PC-3 (cell line): ENCODE data around the gene TOP2A. TPM values are rescaled to one million over a fixed set of nuclear protein-coding genes. Genes with fewer than 3 reads are reported as not detected.

Experiments
- ATAC-seq: fragments of 200-7000 bp; cut with Tn5 transposase; 2 replicates; pipeline ENCODE4 v1.9.1; 2020; ENCODE audit warnings: mild to moderate bottlenecking, moderate library complexity
- BruUV-seq: library from RNA; stranded (reverse); fragments of 400-500 nt; replicated peaks from 2 replicates; lab custom pipeline; 2021; lab: Mats Ljungman, UMichigan
- CTCF ChIA-PET: fragments of 300-600 bp; sonication (Branson Sonifier 250); formaldehyde crosslinking; loops from one replicate; lab custom pipeline; 2022; ENCODE audit warnings: antibody characterized with exemption; lab: Charles Lee
- POLR2A ChIA-PET: fragments of 300-600 bp; sonication (Branson Sonifier 250); formaldehyde crosslinking; loops from one replicate; lab custom pipeline; 2022; ENCODE audit warnings: antibody characterized with exemption; ENCODE audit not compliant: unreplicated experiment; lab: Charles Lee
- DNase-seq: peaks from one replicate; pipeline ENCODE4 v3.0.0-alpha.2; 2015
- H2AFZ ChIP-seq: fragments of 300-600 bp; sonication (generic); 2 replicates; pipeline ENCODE4 v1.6.0; 2016; ENCODE audit warnings: antibody characterized with exemption, low read length
- H3F3A ChIP-seq: fragments of 300-600 bp; sonication (generic); one replicate; pipeline ENCODE4 v1.6.0; 2017; ENCODE audit warnings: antibody characterized with exemption, low read length, control low read depth, mild to moderate bottlenecking; ENCODE audit not compliant: unreplicated experiment
- H3K27ac ChIP-seq: fragments of 300-600 bp; sonication (generic); 2 replicates; pipeline ENCODE4 v1.5.1; 2016; ENCODE audit warnings: mild to moderate bottlenecking, low read length
- H3K27me3 ChIP-seq: fragments of 300-600 bp; sonication (generic); 2 replicates; pipeline ENCODE4 v1.6.1; 2016; ENCODE audit warnings: low read length, mixed read lengths
- H3K36me3 ChIP-seq: fragments of 300-600 bp; sonication (generic); 2 replicates; pipeline ENCODE4 v1.6.1; 2016; ENCODE audit warnings: low read depth, mixed run types, low read length, mixed read lengths
- H3K4me1 ChIP-seq: fragments of 300-600 bp; sonication (generic); 2 replicates; pipeline ENCODE4 v1.5.1; 2016; ENCODE audit warnings: low read length; ENCODE audit not compliant: insufficient read depth
- H3K4me2 ChIP-seq: fragments of 300-600 bp; sonication (generic); 2 replicates; pipeline ENCODE4 v1.6.0; 2016; ENCODE audit warnings: low read length
- H3K4me3 ChIP-seq: fragments of 300-600 bp; sonication (generic); 2 replicates; pipeline ENCODE4 v1.5.1; 2016; ENCODE audit warnings: mild to moderate bottlenecking, low read length, mixed read lengths
- H3K79me2 ChIP-seq: fragments of 300-600 bp; sonication (generic); 2 replicates; pipeline ENCODE4 v1.6.1; 2017; ENCODE audit warnings: low read length, mixed read lengths
- H3K9ac ChIP-seq: fragments of 300-600 bp; sonication (generic); 2 replicates; pipeline ENCODE4 v1.6.0; 2016; ENCODE audit warnings: mild to moderate bottlenecking, low read length
- H3K9me2 ChIP-seq: fragments of 300-600 bp; sonication (generic); replicated peaks from 2 replicates; pipeline ENCODE4 v1.6.1; 2016; ENCODE audit warnings: mixed run types, low read length, mixed read lengths
- H3K9me3 ChIP-seq: fragments of 300-600 bp; sonication (generic); 2 replicates; pipeline ENCODE4 v1.6.1; 2016; ENCODE audit warnings: low read length, mixed read lengths
- H4K20me1 ChIP-seq: fragments of 300-600 bp; sonication (generic); 2 replicates; pipeline ENCODE4 v1.6.1; 2016; ENCODE audit warnings: low read length, mixed read lengths
- CTCF ChIP-seq: fragments of 300-600 bp; sonication (generic); conservative IDR thresholded peaks from 2 replicates; pipeline ENCODE4 v1.5.1; 2017; ENCODE audit warnings: antibody characterized with exemption, low read depth, mild to moderate bottlenecking, low read length
- EZH2 ChIP-seq: fragments of 300-600 bp; sonication (generic); IDR thresholded peaks from one replicate; pipeline ENCODE4 v1.6.1; 2017; ENCODE audit warnings: antibody characterized with exemption, mild to moderate bottlenecking, low read length; ENCODE audit not compliant: unreplicated experiment
- EZH2phosphoT487 ChIP-seq: fragments of 300-600 bp; sonication (generic); IDR thresholded peaks from 2 replicates; pipeline ENCODE4 v1.6.1; 2018; ENCODE audit warnings: mild to moderate bottlenecking, antibody characterized with exemption, low read length, borderline replicate concordance
- intact Hi-C: fragments of 100-400 bp; cut with micrococcal nuclease; formaldehyde crosslinking; loops from 2 replicates; pipeline ENCODE4 v1.9.0; 2023
- total RNA-seq: library from RNA; depleted of rRNA; stranded (reverse); fragments of >200 nt; gene quantifications from 2 replicates; pipeline ENCODE4 v1.2.3, GENCODE V29; 2014

Gene TOP2A
- total RNA-seq, 1 experiment from 2014 or later: 104 TPM

GRCh38 chr17:40351359-40352236 lies 66.1 kb downstream of the TOP2A start:
- Histone ChIP-seq H3K4me2 (no peak overlapping the region), H3F3A (no peaks in the 10 kb centered on the region), H3K4me3 (no peak overlapping the region), H3K9me3 (no peaks in the 10 kb centered on the region), H3K27me3 (no peaks in the 10 kb centered on the region), H3K27ac (no peak overlapping the region), H2AFZ (no peak overlapping the region), H3K79me2 (no peaks in the 10 kb centered on the region), H4K20me1 (no peaks in the 10 kb centered on the region), H3K9ac (no peak overlapping the region), H3K36me3 (peaks cover 2% of the 10 kb centered on the region; the same call in 1 of the 2 replicates), H3K4me1 (no peaks in the 10 kb centered on the region), H3K9me2 (no peaks in the 10 kb centered on the region)
- no peak for DNase-seq
- ChIA-PET POLR2A (no interaction called here), CTCF (interaction anchor here (0.5 to 0.6 kb wide), 2 partner anchors 151 to 336 kb away, joined by 3 read pairs; partner anchors contain the start of gene CSF3)
- no peak for ATAC-seq
- TF ChIP-seq CTCF (no peak), EZH2 (no peak), EZH2phosphoT487 (no peak)
- no TSS peak for BruUV-seq
- intact Hi-C loops: no loop called here

- BruUV-seq: no TSS peak
- DNase-seq (no peak), ATAC-seq (no peak)
- Histone ChIP-seq H4K20me1 (no peaks in the 10 kb centered on the region), H3K36me3 (peaks cover 2% of the 10 kb centered on the region; the same call in 1 of the 2 replicates), H3K9ac (no peak overlapping the region), H3K9me2 (no peaks in the 10 kb centered on the region), H3K4me1 (no peaks in the 10 kb centered on the region), H3K9me3 (no peaks in the 10 kb centered on the region), H2AFZ (no peak overlapping the region), H3K27ac (no peak overlapping the region), H3F3A (no peaks in the 10 kb centered on the region), H3K4me3 (no peak overlapping the region), H3K4me2 (no peak overlapping the region), H3K79me2 (0 out of 2 replicates have a peak, but pooled peaks cover 3% of the 10 kb centered on the region), H3K27me3 (no peaks in the 10 kb centered on the region)
- ChIA-PET POLR2A (no interaction called here), CTCF (interaction anchor here (0.5 kb wide), 1 partner anchor 150 kb away, joined by 3 read pairs; no protein-coding TSS in a partner anchor)
- TF ChIP-seq EZH2: no peak
- no peak for TF ChIP-seq EZH2phosphoT487
- no peak for TF ChIP-seq CTCF
- intact Hi-C loops: no loop called here
These were observed 66.9 kb downstream of the TOP2A start for GRCh38 chr17:40350689-40351358.
